Measurements from ENCODE around the gene TENM4. TPM values are rescaled to one million over a fixed set of nuclear protein-coding genes. Genes with fewer than 3 reads are reported as not detected.
A peak's percentile ranks its signal among the peaks of the same experiment; 100 is the strongest.

TENM4 gene
- total RNA-seq, 1 donor from 2014 or later, result 117 TPM

GRCh38 chr11:79325851-79326250, 115.0 kb downstream of the TENM4 start:
- peaks cover 4% of the 10 kb centered on the region for H3K4me1 Mint-ChIP-seq (ENCODE audit: low read depth)
- H3K36me3 Mint-ChIP-seq (ENCODE audit: insufficient read depth), result no peaks in the 10 kb centered on the region
- H3K27ac Mint-ChIP-seq, result no peak overlapping the region
- H3K4me3 Mint-ChIP-seq (ENCODE audit: low read depth), result no peak overlapping the region
- no peaks in the 10 kb centered on the region for H3K9me3 Mint-ChIP-seq (ENCODE audit: low read depth)
- no peaks in the 10 kb centered on the region for H3K27me3 Mint-ChIP-seq
- TF ChIP-seq CTCF (IDR thresholded peaks at IDR 0.05; ENCODE audit: unreplicated experiment), result no peak
- no peak for DNase-seq (ENCODE audit: low spot score, unreplicated experiment)

- Mint-ChIP-seq H3K36me3 (ENCODE audit: insufficient read depth) (no peaks in the 10 kb centered on the region), H3K4me3 (ENCODE audit: low read depth) (no peak overlapping the region), H3K27me3 (no peaks in the 10 kb centered on the region), H3K9me3 (ENCODE audit: low read depth) (no peaks in the 10 kb centered on the region), H3K4me1 (ENCODE audit: low read depth) (peaks cover 2% of the 10 kb centered on the region), H3K27ac (no peak overlapping the region)
- no peak for DNase-seq (ENCODE audit: low spot score, unreplicated experiment)
- no peak for TF ChIP-seq CTCF (IDR thresholded peaks at IDR 0.05; ENCODE audit: unreplicated experiment)
These were observed 119.6 kb downstream of the TENM4 start for GRCh38 chr11:79321263-79321662.

- DNase-seq (ENCODE audit: low spot score, unreplicated experiment), result peak; percentile 21
These were observed 125.7 kb downstream of the TENM4 start for GRCh38 chr11:79314906-79315689.

GRCh38 chr11:79313530-79313913, 127.3 kb downstream of the TENM4 start:
- TF ChIP-seq CTCF (IDR thresholded peaks at IDR 0.05; ENCODE audit: unreplicated experiment), result no peak
- DNase-seq (ENCODE audit: low spot score, unreplicated experiment), result no peak

More at GRCh38 chr11:79314906-79315689, 125.7 kb downstream of the TENM4 start:
- Mint-ChIP-seq H3K36me3 (ENCODE audit: insufficient read depth) (no peaks in the 10 kb centered on the region), H3K4me3 (ENCODE audit: low read depth) (no peak overlapping the region), H3K27me3 (no peaks in the 10 kb centered on the region), H3K27ac (no peak overlapping the region), H3K9me3 (ENCODE audit: low read depth) (no peaks in the 10 kb centered on the region), H3K4me1 (ENCODE audit: low read depth) (no peaks in the 10 kb centered on the region)
- TF ChIP-seq CTCF (IDR thresholded peaks at IDR 0.05; ENCODE audit: unreplicated experiment), result no peak

GRCh38 chr11:79312617-79313529, 128.0 kb downstream of the TENM4 start:
- H3K4me1 Mint-ChIP-seq (ENCODE audit: low read depth), result no peaks in the 10 kb centered on the region
- no peaks in the 10 kb centered on the region for H3K9me3 Mint-ChIP-seq (ENCODE audit: low read depth)
- no peak overlapping the region for H3K27ac Mint-ChIP-seq
- no peak for DNase-seq (ENCODE audit: low spot score, unreplicated experiment)
- H3K4me3 Mint-ChIP-seq (ENCODE audit: low read depth), result no peak overlapping the region
- no peaks in the 10 kb centered on the region for H3K36me3 Mint-ChIP-seq (ENCODE audit: insufficient read depth)
- H3K27me3 Mint-ChIP-seq, result no peaks in the 10 kb centered on the region
- no peak for TF ChIP-seq CTCF (IDR thresholded peaks at IDR 0.05; ENCODE audit: unreplicated experiment)

More at GRCh38 chr11:79313530-79313913, 127.3 kb downstream of the TENM4 start:
- Mint-ChIP-seq H3K4me3 (ENCODE audit: low read depth) (no peak overlapping the region), H3K36me3 (ENCODE audit: insufficient read depth) (no peaks in the 10 kb centered on the region), H3K4me1 (ENCODE audit: low read depth) (no peaks in the 10 kb centered on the region), H3K27me3 (no peaks in the 10 kb centered on the region), H3K27ac (no peak overlapping the region), H3K9me3 (ENCODE audit: low read depth) (no peaks in the 10 kb centered on the region)

Measured in progenitor cell of endocrine pancreas (in vitro differentiated cells).